Measurements from ENCODE around the gene RHOV.

- no peak for TF ChIP-seq CTCF (conservative IDR thresholded peaks at IDR 0.05 in 1 of 2, IDR thresholded peaks at IDR 0.05 in 1 of 2; ENCODE audit: low read depth in 1 of 2, low read length in 2 of 2)
- TF ChIP-seq EZH2 (IDR thresholded peaks at IDR 0.05; ENCODE audit: low read length, missing control alignments) = no peak
Observed at GRCh38 chr15:40830884-40831283, 43.1 kb downstream of the RHOV start.

All from fibroblast of lung (primary cell).